AG10803 (cell line): ENCODE results near the gene SLC46A1.
A peak's percentile ranks its signal among the peaks of the same experiment; 100 is the strongest.

Experiments
- DNase-seq: peaks from one replicate; pipeline ENCODE4 v3.0.0; 2010; ENCODE audit warnings: low read depth
- H3K4me3 ChIP-seq: 2 replicates; pipeline ENCODE4 v1.5.1; 2011; ENCODE audit warnings: mild to moderate bottlenecking, low read length, control low read depth
- CTCF ChIP-seq: conservative IDR thresholded peaks from 2 replicates; pipeline ENCODE4 v1.5.1; 2011; ENCODE audit warnings: mild to moderate bottlenecking, low read length, control low read depth, inconsistent platforms

Gene SLC46A1

DNA sequence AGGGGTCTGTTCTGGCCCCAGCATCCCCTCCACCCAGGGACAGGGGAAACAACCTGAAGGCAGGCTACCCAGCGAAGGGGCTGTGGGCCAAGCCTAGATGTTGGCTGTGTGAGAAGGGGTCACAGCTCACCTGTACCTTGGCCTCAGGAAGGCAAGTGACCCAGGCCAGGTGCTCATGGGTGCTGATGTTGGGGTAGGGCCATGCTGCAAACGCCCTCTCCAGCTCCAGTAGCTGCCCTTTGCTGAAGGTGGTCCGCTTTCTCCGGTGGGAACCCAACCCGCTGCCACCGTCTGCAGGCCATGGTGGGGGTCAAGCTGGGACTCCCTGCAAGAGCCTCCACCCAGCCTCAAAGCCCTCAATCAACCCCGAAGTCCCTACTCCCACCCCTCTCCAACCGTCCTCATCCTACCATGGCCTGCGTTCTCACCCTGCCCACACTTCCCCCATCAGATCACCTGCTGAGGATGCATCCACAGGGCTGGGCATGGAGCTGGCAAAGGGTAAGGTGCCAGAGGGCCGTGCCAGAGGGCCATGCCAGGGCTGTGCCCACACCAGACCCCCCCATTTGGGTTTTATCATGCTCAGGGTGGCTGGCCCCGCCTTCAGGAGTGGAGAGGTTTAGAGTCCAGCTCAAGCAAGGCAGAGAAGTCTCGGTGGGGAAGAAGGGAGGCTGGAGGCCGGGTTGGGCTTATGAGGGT lies 41.2 kb downstream of the SLC46A1 start, which contains the start of gene SEBOX:
TSS of gene SEBOX (minus strand) at position 535 of the 699 bp plus-strand sequence. CDS start at position 487, 48 bp downstream.
- TF ChIP-seq CTCF, result no peak
- DNase-seq, result no peak
- H3K4me3 ChIP-seq, result no peak within 1 kb of the TSS

DNA sequence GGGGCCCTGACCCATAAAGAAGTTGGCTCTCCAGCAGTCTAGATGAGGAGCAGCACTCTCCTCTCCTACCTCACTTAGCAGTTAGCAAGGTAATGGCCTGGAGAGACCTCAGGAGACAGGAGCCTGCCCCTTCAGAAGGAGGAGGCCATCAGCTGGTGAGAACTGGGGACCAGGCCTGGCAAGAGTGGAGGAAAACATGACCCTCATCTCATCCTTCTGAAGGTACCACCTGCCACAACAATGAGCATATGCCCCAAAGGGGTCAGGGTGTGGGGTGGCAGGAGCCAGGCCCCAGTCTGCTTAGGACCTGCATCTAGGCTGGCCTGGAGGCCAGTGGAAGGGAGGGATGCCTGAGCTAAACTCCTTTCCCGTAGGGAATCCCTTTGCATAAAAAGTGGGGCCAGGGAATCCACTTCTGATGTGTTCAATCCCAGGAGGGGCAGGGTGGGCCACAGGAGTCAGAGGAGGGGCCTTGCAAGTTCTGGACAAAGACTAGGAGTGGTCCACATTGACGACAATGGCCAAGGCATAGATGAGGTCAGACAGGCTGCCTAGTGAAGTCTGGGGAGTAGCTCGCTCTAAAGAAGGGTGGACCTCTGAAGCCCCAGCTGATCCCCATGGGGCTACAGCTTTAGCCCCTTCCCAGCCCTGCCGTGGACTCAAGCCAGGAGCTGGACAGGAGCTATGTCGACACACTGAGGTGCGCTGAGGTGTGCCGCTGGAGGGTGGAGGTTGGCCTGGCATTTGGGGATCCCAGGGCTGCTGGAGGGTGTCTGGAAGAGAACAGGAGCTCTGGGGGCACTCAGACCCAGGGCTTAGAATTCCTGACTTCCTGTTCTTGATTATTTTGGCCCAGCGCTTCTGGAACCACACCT lies 42.0 kb downstream of the SLC46A1 start:
- TF ChIP-seq CTCF, result no peak
- H3K4me3 ChIP-seq, result no peak overlapping the region
- DNase-seq, result no peak

GRCh38 chr17:28363186-28363585 lies 42.8 kb downstream of the SLC46A1 start:
- TF ChIP-seq CTCF, result no peak
- DNase-seq, result no peak
- no peak overlapping the region for H3K4me3 ChIP-seq

DNA sequence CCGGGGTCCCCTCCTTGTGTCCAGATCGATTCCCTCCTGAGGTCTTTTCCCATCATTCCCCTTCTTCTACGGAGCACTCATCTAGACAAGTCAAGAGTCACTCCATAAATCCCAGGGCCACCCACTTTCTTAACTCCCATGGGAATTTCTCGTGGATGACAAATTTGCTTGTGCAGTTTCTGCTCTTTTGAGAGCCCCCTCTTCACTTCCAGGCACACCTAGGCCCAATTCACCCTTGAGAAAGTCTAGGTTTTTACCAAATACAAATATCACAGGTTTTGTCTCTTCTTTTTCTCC lies 48.2 kb downstream of the SLC46A1 start:
- peak overlapping the region; percentile 95 for H3K4me3 ChIP-seq
- no peak for TF ChIP-seq CTCF
- no peak for DNase-seq

- DNase-seq, result peak; percentile 95
- no peak for TF ChIP-seq CTCF
- H3K4me3 ChIP-seq, result peak within 1 kb of the TSS; percentile 95
These were observed 48.7 kb downstream of the SLC46A1 start, which contains the start of gene POLDIP2 for GRCh38 chr17:28357061-28357900. Gene POLDIP2, minus strand, starts transcription at chr17:28357527. Its CDS starts 79 bp downstream, at chr17:28357448.

DNA sequence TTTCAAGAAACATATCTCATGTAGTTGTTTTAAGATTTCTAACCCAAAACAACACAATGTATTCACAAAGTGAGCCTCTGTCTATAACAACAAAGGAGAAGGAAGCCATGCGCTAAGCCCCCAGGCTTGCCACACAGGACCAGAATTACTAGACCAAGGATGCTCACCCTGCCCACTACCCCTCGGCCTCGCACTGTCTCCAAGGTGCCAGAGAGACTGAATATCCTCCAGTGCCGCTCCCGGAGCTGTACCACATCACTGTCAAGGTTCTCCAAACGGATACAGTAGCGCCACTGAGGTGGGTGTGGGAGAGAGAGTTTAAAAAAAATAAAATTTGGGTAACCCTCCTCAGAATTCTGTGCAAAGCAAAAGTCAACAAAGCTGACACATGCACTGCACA lies 55.7 kb downstream of the SLC46A1 start:
- no peak for TF ChIP-seq CTCF
- no peak overlapping the region for H3K4me3 ChIP-seq
- DNase-seq, result no peak
